SK-N-DZ (cell line): ENCODE measurements around the gene RNF213.
"Not testable (repeated sequence)": the region's sequence is repeated elsewhere in the genome, so short reads cannot be mapped to it uniquely, and the experiment has no call there.

Experiments used
- DNase-seq: peaks from one replicate; pipeline ENCODE4 v3.0.0-alpha.2; 2015; ENCODE audit warnings: low spot score

RNF213 gene

DNA sequence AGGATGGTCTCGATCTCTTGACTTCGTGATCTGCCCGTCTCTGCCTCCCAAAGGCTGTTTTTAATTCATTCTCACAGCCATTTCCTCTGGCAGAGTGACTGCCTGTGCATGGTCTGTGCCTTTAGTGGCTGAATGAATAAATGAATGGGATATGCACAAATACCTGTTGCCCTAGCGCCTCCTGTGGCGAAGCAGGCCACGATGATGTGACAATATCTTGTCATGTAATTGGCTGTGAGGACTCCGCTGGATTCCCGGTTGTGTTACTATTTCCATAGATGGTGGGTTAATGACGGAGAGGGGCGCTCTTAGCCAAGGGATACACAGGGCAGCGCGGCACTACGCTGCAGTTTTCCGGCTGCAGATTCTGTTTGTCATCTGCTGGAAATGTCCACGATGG, 127.5 kb downstream of the RNF213 start:
- DNase-seq = no peak

DNA sequence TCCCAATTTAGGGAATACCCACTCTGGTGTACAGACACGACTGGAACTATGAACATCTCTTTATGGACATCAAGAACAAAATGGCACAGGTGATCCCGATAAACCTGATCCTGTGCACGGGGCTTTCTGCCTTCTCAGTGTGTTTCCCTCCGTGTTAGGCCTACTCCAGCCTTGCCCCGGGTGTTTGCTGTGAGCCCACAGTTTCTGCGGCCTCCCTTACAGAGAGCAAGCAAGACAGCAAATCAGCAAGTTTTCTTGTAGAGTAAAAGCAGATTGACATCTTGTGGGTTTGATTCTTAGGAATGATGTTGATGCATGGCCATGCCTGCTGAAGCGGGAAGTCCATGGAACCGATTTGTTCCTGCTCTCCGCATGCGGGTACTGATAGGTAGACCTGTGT, 127.9 kb downstream of the RNF213 start:
- DNase-seq = no peak

DNA sequence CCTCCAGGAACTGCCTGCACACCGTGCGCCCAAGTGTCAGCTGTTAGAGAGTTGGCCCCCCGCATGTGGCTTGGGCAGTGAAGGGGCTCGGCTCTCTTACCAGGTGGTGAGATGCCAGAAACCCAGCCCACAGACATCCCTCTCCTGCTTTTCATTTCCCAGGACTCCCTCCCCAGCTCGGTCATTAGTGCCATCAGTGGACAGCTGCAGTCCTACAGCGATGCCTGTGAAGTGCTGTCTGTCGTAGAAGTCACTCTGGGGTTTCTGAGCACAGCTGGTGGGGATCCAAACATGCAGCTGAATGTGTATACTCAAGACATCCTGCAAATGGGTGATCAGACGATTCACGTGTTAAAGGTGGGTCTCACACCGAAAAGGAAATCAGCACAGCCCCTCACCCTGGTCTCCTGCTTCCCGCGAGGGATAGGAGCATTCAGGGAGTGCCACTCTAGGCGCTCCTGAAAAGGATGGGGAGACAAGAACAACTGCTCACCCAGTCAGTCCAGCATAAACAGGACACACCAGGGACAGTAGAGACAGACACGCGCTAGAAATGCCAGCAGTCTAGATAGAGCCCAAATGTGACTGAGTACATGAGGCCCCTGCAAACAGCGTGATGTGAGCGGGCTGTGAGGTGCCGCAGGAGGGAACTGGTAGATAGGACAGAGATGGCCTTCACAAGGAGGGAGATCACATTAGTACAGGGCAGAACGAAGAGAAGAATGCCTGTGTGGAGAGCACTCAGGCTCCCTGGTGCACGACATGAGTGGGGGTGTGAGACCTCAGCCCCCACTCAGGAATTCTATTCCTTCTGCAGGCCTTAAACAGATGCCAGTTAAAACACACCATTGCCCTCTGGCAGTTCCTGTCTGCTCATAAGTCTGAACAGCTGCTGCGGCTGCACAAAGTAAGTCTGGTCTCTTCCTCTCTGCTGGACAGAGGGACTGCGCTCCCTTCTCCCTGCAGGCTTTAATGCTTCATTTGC, 128.7 kb downstream of the RNF213 start:
- DNase-seq = no peak

DNA sequence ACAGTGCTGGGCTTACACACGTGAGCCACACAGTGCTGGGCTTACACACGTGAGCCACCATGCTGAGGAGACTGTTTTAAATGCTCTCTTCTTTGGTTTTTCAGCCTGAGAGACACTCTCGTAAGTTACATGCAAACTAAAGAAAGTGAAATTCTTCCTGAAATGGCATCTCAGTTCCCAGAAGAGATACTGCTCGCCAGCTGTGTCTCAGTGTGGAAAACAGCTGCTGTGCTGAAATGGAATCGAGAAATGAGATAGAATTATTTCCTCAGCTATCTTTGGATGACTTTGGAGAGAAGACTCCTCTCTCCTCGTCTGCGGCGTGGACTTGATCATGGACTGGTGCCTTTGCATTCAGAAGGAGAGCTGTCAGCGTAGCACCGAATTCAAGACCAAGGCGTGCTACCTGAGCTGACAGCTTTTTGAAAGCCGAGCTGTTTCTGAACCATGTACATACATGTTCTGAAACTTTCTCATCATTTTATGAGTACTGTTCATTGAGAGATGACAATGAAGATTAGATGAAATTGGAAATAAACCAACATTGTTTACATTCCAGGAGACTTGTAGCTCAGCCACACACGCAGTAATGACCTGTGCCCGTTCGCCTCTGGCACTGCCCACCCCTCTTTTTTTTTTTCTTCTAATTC, 132.7 kb downstream of the RNF213 start:
- DNase-seq = no peak

DNA sequence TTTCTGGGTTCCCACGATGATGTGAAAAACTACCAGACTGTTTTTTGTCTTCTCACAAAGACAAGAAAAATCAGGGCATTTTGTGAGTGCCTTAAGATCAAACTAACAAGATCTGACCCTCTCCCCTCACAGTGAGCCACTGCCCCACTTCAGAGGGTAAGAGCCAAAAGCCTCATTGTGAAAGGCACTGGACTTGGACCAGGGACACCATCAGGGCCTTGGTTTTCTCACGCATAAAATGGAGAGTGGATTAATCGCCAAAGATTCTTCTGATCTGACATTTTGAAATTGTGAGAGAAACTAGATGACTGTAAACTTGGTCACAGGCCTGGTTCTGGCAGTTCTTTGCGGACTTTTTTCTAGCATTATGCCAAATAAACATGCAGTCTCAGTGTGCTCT, 133.3 kb downstream of the RNF213 start:
- no peak for DNase-seq

DNA sequence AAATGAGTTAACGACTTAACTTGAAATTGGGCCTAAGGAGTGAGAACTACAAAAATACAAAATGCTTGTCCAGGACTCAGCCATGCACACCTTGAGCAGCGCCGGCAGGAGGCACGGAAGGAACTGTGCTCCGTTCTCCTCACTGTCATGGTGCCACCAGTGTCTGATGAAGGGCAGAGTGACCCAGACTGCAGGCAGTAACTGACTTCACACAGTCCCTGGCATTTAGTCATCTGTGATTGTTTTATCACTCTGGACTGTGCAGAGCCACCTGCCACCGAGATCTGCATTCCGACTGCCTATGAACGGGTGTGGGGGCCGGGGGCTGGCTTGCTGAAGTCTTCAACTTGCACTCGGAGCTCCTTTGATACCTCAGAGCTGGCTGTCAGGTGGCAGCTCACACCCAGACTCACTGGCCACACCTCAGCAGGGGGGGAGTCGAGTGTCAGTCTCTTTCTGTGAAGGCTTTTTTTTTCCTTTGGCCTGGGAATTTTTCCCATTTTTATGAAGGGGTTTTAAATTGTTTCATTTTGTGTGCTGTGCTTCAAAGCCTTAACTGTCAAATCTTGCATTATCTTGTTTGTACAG, 134.1 kb downstream of the RNF213 start:
- no peak for DNase-seq

DNA sequence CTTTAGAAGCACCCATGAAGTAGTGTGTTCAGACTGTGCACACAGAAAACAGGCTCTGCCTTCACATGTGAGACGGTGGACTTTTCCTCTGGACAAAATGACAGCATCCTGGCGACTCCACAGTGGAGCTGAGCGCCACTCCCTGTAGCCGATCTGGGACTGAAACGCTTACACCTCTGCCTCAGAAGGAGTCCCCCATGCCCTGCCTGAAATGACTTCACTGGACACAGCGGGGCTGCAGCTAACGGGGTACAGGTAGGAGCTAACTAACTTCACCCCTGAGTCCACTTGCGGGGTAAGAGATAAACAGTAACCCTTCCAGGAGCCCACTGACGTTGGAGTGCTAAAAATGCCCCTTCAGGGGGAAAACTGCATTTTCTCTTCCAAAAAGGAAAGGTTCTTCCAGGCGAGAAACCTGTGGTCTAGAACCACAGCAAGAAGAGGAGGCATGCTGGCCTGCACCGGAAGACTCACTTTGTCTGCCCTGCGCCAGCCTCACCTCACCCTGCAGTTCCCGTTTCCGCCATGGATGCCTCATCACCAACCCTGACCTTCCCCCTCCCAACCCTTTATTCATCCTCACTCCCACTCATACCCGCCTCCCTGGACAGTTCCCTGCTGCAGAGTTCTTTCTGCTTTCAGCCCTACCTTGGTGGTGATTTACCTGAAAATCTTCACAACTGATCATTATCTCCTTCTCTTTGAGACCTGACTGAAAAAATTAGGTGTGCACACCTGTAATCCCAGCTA, 134.9 kb downstream of the RNF213 start:
- DNase-seq = no peak

DNA sequence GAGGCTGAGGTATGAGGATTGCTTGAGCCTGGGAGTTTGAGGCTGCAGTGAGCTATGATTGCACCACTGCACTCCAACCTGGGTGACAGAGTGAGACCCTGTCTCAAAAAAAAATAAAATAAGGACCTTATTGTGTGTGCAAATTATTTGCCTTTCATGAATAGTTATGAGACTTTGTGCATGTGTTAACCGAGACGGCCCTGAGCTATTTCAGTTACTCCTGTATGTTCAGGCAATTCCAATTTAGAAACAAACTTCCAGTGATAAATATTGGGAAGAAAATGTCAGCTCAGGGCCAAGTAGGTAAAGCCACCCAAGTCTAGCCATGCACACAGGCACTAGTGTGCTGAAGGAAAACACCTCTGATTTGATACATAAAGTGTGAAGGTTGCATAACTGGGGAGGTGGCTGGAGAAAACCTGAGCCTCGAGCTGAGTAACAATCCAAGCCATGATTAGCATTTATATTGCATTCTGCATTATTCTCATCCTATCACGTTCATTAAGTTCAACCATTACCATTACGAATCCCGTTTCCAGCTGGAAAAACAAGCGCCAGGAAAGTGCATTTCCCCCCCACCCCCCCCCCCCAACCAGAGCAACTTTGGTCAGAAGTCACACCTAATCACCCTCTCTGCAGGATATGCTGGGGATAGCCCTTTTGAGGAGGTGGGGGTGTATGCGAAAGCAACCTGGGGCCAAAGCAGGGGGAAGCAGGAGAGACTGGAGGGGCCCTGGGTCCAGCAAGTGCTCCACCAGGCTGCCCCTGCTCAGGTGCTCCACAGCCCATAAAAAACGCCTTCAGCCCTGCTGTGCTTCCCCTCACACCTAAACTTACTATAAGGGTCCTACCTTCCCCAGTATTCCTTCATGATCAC, 135.7 kb downstream of the RNF213 start:
- no peak for DNase-seq

DNA sequence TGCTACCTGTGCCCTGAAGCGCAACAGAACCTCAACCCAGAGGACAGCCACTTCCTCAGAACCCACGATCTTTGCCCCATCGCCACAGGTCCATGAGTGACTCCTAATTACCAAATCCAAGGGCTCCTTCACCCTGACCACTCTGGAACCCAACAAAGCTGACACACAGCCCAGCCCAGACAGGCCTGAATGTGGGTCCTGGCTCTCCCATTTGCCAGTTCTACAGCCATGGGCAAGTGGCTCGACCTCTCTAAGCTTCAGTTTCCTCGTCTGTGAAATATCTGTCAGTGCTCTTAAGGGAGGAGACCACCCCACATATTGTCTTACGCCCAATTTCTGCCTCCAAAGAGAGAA, 136.4 kb downstream of the RNF213 start:
- no peak for DNase-seq

DNA sequence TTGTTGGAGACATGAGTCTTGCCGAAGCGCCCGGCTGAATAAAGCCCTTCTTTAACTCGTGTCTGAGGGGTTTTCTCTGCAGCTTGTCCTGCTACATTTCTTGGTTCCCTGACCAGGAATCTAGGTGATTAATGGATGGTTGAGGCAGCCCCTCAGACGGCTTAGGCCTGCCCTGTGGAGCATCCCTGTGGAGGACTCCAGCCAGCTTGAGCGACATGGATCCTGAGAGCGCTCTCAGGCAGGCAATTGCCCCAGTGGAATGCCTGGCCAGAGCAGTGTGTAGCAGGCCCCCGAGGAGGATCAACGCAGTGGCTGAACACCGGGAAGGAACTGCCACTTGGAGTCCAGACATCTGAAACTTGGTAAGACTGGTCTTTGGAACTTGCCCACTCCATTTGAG, 137.0 kb downstream of the RNF213 start:
- DNase-seq = no peak

DNA sequence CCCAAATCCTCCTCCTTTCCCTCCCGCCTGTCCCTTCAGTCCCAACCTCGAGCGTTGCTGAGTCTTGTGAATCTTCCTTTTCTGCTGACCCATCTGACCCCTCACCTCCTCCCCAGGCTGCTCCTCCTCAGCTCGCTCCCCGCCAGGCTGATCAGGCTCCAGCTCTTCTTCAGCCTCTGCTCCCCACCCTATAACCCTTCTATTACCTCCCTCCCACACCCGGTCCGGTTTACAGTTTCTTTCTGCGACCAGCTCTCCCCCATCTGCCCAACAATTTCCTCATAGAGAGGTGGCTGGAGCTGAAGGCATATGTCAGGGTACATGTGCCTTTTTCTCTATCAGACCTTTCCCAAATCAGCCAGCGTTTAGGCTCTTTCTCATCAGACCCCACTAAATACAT, 140.4 kb downstream of the RNF213 start:
- DNase-seq = not testable (repeated sequence)

DNA sequence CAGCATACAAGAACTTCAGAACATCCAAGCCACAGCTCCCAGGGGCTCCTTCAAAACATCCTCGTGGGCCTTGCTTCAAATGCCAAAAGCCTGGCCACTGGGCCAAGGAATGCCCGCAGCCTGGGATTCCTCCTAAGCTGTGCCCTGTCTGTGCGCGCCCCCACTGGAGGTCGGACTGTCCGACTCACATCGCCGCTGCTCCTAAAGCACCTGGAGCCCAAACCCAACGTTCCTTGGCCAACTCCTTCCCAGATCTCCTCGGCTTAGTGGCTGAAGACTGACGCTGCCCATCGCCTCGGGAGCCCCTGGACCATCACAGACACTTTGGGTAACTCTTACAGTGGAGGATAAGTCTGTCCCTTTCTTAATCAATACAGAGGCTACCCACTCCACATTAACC, 141.4 kb downstream of the RNF213 start:
- DNase-seq = not testable (repeated sequence)

DNA sequence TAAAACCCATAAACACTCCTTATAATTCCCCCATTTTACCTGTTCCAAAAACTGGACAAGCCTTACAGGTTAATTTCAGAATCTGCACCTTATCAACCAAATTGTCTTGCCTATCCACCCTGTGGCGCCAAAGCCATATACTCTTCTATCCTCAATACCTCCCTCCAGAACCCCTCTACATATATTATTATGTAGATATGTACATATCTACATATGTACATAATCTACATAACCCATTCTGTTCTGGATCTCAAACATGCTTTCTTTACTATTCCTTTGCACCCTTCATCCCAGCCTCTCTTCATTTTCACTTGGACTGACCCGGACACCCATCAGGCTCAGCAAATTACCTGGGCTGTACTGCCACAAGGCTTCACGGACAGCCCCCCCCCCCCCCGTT, 142.3 kb downstream of the RNF213 start:
- no peak for DNase-seq

DNA sequence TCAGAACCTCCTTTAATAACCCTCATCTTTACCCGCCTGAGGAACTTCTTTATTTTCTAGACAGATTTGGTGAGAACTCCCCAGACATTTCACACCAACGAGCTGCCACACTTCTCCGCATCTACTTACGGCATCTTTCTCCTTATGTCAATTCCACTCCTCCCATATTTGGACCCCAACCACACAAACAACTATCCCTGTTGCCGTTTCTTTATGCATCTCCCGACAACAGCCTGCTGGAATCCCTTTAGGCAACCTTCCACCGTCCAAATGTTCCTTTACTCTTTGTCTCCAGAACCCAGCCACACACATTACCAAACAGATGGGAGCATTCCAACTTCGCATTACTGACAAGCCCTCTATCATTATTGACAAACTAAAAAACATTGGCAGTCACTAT, 145.5 kb downstream of the RNF213 start:
- DNase-seq = no peak

DNA sequence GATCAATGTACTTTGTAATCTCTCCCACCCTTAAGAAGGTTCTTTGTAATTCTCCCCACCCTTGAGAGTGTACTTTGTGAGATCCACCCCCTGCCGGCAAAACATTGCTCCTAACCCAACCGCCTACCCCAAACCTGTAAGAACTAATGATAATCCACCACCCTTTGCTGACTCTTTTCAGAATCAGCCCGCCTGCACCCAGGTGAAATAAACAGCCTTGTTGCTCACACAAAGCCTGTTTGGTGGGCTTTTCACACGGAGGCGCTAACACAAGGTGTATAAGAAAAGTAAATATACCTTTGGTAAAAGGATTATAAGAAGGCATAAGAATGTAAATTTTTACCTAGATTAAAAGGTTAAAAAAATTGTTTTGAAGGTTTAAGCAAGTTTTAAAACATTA, 147.3 kb downstream of the RNF213 start:
- not testable (repeated sequence) for DNase-seq

DNA sequence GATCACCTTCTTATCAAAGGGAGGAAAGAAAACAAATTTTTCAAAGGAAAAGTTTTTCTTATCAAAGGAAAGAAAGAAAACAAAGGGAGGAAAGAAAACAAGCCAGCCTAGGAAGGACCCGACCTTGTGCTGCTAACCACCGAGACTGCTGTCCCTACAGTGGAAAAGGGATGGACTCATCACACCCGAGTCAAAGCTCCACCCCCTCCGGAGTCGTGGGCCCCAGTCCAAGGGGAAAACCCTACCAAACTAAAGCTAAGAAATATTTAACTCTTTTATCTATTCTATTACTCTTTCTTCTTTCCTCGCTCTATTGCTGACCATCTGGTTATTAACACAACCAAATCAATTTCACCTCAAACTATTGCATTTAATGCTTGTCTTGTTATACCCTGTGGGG, 148.2 kb downstream of the RNF213 start:
- DNase-seq = no peak

DNA sequence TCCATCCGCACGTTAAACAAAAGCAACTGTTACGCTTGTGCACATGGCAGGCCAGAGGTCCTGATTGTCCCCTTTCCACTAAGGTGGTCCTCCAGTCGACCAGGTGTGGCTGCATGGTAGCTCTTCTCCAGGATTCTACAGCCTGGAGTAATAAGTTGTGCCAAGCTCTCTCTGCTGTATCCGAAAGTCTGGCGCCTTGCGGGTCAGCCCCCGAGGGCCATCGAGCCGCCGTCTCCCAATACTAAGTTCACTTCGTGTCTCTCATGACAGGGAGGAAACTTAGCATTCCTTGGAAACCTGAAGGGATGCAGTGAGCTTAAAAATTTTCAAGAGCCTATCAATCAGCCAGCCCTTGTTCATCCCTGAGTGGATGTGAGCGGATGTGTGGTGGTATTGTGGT, 149.0 kb downstream of the RNF213 start:
- DNase-seq = no peak

DNA sequence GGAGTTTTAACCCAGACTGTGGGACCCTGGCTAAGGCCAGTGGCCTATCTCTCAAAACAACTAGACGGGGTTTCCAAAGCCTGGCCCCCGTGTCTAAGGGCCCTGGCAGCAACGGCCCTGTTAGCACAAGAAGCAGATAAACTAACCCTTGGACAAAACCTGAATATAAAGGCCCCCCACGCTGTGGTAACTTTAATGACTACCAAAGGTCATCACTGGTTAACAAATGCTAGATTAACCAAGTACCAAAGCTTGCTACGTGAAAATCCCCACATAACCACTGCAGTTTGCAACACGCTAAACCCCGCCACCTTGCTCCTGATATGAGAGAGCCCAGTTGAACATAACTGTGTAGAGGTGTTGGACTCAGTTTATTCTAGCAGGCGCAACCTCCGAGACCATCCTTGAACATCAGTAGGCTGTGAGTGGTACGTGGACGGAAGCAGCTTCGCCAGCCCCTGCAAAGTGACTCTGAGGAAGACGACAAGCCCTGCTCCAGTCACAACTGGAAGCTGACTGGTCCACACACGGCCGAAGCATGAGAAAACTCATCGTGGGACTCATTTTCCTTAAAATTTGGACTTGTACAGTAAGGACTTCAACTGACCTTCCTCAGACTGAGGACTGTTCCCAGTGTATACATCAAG, 149.9 kb downstream of the RNF213 start:
- DNase-seq = not testable (repeated sequence)

DNA sequence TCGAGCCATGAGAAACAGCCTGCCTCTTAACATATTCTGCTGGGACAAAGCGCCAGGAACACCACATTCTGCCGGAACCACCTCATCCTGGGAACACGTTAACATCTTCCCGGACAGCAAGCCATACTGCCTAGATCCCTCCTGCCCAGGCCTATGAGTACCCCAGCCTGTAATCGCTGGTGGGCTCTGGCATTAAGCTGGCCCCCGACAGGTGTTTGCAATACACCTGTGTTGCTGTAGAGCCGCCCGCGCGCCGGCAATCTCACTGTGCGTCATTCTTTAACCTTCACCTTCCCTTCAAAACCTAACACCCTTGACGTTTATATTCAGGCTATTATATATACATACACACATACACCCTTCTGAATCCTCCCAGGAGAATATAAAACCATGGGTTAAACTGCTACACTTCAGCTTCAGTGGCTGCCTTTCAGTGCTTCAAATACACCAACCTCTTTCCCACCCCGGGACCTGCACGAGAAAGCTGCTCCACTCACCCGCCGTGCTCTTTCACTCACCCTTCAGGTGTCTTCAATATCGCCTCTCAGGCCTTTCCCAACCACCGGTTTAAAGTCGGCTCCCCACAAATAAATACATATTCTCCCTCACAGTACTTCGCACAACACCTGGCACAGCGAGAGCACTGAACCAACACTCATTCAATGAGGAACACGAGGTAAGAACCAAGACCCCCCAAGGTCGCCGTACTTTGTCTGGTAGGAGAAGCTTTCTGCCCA, 153.3 kb downstream of the RNF213 start:
- no peak for DNase-seq

DNA sequence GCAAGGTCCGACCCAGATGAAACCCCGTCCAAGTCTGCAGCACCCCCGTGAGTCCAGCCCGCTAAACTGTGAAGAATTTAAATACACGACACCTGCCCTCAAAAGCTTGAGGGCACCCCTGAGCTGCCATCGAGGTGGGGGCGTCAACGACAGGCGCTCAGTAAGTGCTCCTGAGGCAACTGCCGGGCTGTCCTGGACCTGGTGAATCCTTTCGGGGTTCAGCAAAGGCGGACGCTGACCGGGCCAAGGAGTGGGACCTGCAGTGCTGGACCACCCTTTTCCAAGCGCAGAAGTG, 153.8 kb downstream of the RNF213 start:
- DNase-seq = no peak
